NCI-H2196 treated with DMSO at 0.1 percent for 48 hours (cell line): ENCODE data around the gene CAV1.

Experiments
- DNase-seq: peaks from one replicate; lab custom pipeline; 2025; ENCODE audit not compliant: unreplicated experiment; lab: John Stamatoyannopoulos, UW

The CAV1 gene

GRCh38 chr7:116529250-116529649 is 4.4 kb downstream of the CAV1 start:
- no peak for DNase-seq

- DNase-seq: no peak
Observed at GRCh38 chr7:116530107-116530820, 5.4 kb downstream of the CAV1 start.

- no peak for DNase-seq
Observed at GRCh38 chr7:116532102-116532688, 7.4 kb downstream of the CAV1 start.

GRCh38 chr7:116534790-116535189 is 10.0 kb downstream of the CAV1 start:
- DNase-seq: no peak

GRCh38 chr7:116535416-116535815 is 10.6 kb downstream of the CAV1 start:
- no peak for DNase-seq

- DNase-seq: no peak
Observed at GRCh38 chr7:116538138-116538537, 13.3 kb downstream of the CAV1 start.

GRCh38 chr7:116539879-116540278 is 15.0 kb downstream of the CAV1 start:
- no peak for DNase-seq

- no peak for DNase-seq
Observed at GRCh38 chr7:116540743-116541142, 15.9 kb downstream of the CAV1 start.

GRCh38 chr7:116541951-116542350 is 17.1 kb downstream of the CAV1 start:
- DNase-seq: no peak

- no peak for DNase-seq
Observed at GRCh38 chr7:116542618-116543017, 17.8 kb downstream of the CAV1 start.

GRCh38 chr7:116543664-116544063 is 18.8 kb downstream of the CAV1 start:
- no peak for DNase-seq

GRCh38 chr7:116544487-116544886 is 19.7 kb downstream of the CAV1 start:
- no peak for DNase-seq

GRCh38 chr7:116545411-116545993 is 20.7 kb downstream of the CAV1 start:
- DNase-seq: no peak

GRCh38 chr7:116546054-116546453 is 21.2 kb downstream of the CAV1 start:
- DNase-seq: no peak

GRCh38 chr7:116546916-116547315 is 22.1 kb downstream of the CAV1 start:
- DNase-seq: no peak

GRCh38 chr7:116547347-116547746 is 22.5 kb downstream of the CAV1 start:
- no peak for DNase-seq

GRCh38 chr7:116548506-116548905 is 23.7 kb downstream of the CAV1 start:
- DNase-seq: no peak

- DNase-seq: no peak
Observed at GRCh38 chr7:116549370-116549769, 24.5 kb downstream of the CAV1 start.

- no peak for DNase-seq
Observed at GRCh38 chr7:116551692-116552091, 26.9 kb downstream of the CAV1 start.

GRCh38 chr7:116552602-116553001 is 27.8 kb downstream of the CAV1 start:
- DNase-seq: no peak

- DNase-seq: no peak
Observed at GRCh38 chr7:116553168-116553964, 28.5 kb downstream of the CAV1 start.

GRCh38 chr7:116554436-116554835 is 29.6 kb downstream of the CAV1 start:
- no peak for DNase-seq
